ENCODE data around the gene OASL. TPM values are rescaled to one million over a fixed set of nuclear protein-coding genes. Genes with fewer than 3 reads are reported as not detected.

The OASL gene
- total and polyA plus RNA-seq, 4 donors, result 0.60 to 11.1 (median 9.2) TPM

- ATAC-seq (ENCODE audit: insufficient read depth, low FRiP score), result no peak
Measured at GRCh38 chr12:120999191-121000120, 39.6 kb downstream of the OASL start.

GRCh38 chr12:120998435-120998834 lies 40.6 kb downstream of the OASL start:
- Histone ChIP-seq H3K27me3 (ENCODE audit: control insufficient read depth in 3 of 3, insufficient read depth in 3 of 3, low read length in 2 of 3) (no peaks in the 10 kb centered on the region), H3K9me3 (ENCODE audit: control insufficient read depth in 4 of 4, insufficient read depth in 3 of 4, low read length in 3 of 4) (no peaks in the 10 kb centered on the region), H3K27ac (ENCODE audit: low read depth in 1 of 2, low read length in 1 of 2) (no peak overlapping the region), H3K4me3 (no peak overlapping the region), H3K4me1 (ENCODE audit: control insufficient read depth in 5 of 5, insufficient read depth in 5 of 5, low read length in 5 of 5) (peaks cover 0 to 3% (median 0%) of the 10 kb centered on the region in 5 donors), H3K9ac (ENCODE audit: insufficient read depth in 1 of 2, low read length in 2 of 2) (no peak overlapping the region), H3K36me3 (ENCODE audit: control insufficient read depth in 4 of 4, insufficient read depth in 4 of 4, low read length in 4 of 4) (peaks cover 0 to 10% (median 2%) of the 10 kb centered on the region in 4 donors)
- DNase-seq, result no peak
- 83 to 85% methylated on average over 3 of the region's 3 CpGs for WGBS, 2 donors
- no peak for ATAC-seq (ENCODE audit: insufficient read depth, low FRiP score)
- no peak for TF ChIP-seq CTCF (IDR thresholded peaks at IDR 0.05; ENCODE audit: control extremely low read depth, extremely low read depth)

More at GRCh38 chr12:120999191-121000120, 39.6 kb downstream of the OASL start:
- TF ChIP-seq CTCF (IDR thresholded peaks at IDR 0.05; ENCODE audit: control extremely low read depth, extremely low read depth), result no peak
- no peaks in the 10 kb centered on the region for H3K9me3 ChIP-seq (ENCODE audit: control insufficient read depth in 4 of 4, insufficient read depth in 3 of 4, low read length in 3 of 4)
- no peak overlapping the region for H3K4me3 ChIP-seq
- H3K4me1 ChIP-seq (ENCODE audit: control insufficient read depth in 5 of 5, insufficient read depth in 5 of 5, low read length in 5 of 5), result peaks cover 0 to 3% (median 0%) of the 10 kb centered on the region in 5 donors
- no peak overlapping the region for H3K9ac ChIP-seq (ENCODE audit: insufficient read depth in 1 of 2, low read length in 2 of 2)
- WGBS, 2 donors, result 45 to 68% methylated on average over 23 of the region's 23 CpGs
- H3K27me3 ChIP-seq (ENCODE audit: control insufficient read depth in 3 of 3, insufficient read depth in 3 of 3, low read length in 2 of 3), result no peaks in the 10 kb centered on the region
- no peak for DNase-seq
- H3K36me3 ChIP-seq (ENCODE audit: control insufficient read depth in 4 of 4, insufficient read depth in 4 of 4, low read length in 4 of 4), result peaks cover 3 to 18% (median 10%) of the 10 kb centered on the region in 4 donors
- H3K27ac ChIP-seq (ENCODE audit: low read depth in 1 of 2, low read length in 1 of 2), result no peak overlapping the region

- peaks cover 0 to 3% (median 0%) of the 10 kb centered on the region in 5 donors for H3K4me1 ChIP-seq (ENCODE audit: control insufficient read depth in 5 of 5, insufficient read depth in 5 of 5, low read length in 5 of 5)
- no peak overlapping the region for H3K27ac ChIP-seq (ENCODE audit: low read depth in 1 of 2, low read length in 1 of 2)
- DNase-seq (no peak), ATAC-seq (ENCODE audit: insufficient read depth, low FRiP score) (no peak)
- H3K4me3 ChIP-seq, result no peak overlapping the region
- peaks cover 0 to 8% (median 0%) of the 10 kb centered on the region in 4 donors for H3K36me3 ChIP-seq (ENCODE audit: control insufficient read depth in 4 of 4, insufficient read depth in 4 of 4, low read length in 4 of 4)
- WGBS, 2 donors, result 81 to 84% methylated on average over 9 of the region's 9 CpGs
- no peaks in the 10 kb centered on the region for H3K9me3 ChIP-seq (ENCODE audit: control insufficient read depth in 4 of 4, insufficient read depth in 3 of 4, low read length in 3 of 4)
- TF ChIP-seq CTCF (IDR thresholded peaks at IDR 0.05; ENCODE audit: control extremely low read depth, extremely low read depth), result no peak
- no peaks in the 10 kb centered on the region for H3K27me3 ChIP-seq (ENCODE audit: control insufficient read depth in 3 of 3, insufficient read depth in 3 of 3, low read length in 2 of 3)
- H3K9ac ChIP-seq (ENCODE audit: insufficient read depth in 1 of 2, low read length in 2 of 2), result no peak overlapping the region
Measured at GRCh38 chr12:120997448-120997847, 41.6 kb downstream of the OASL start.
